Measurements from ENCODE around the gene SDK2.

GRCh38 chr17:73424571-73424970 is 219.7 kb downstream of the SDK2 start:
- TF ChIP-seq MXI1 (IDR thresholded peaks at IDR 0.05; ENCODE audit: low read depth, low read length) (no peak), KLF13 (tag; IDR thresholded peaks at IDR 0.05; ENCODE audit: borderline replicate concordance, low read depth) (no peak), GATA2 (CRISPR knock-in tag; IDR thresholded peaks at IDR 0.05) (no peak), MED1 (CRISPR knock-in tag; IDR thresholded peaks at IDR 0.05; ENCODE audit: borderline replicate concordance) (no peak), ELF4 (CRISPR knock-in tag; IDR thresholded peaks at IDR 0.05) (no peak), NBN (IDR thresholded peaks at IDR 0.05; ENCODE audit: low read depth) (no peak), ZNF766 (CRISPR knock-in tag; conservative IDR thresholded peaks at IDR 0.05) (no peak), POLR2A (conservative IDR thresholded peaks at IDR 0.05) (no peak), EP400 (IDR thresholded peaks at IDR 0.05) (no peak)
- TF ChIP-seq, protein P1, sequence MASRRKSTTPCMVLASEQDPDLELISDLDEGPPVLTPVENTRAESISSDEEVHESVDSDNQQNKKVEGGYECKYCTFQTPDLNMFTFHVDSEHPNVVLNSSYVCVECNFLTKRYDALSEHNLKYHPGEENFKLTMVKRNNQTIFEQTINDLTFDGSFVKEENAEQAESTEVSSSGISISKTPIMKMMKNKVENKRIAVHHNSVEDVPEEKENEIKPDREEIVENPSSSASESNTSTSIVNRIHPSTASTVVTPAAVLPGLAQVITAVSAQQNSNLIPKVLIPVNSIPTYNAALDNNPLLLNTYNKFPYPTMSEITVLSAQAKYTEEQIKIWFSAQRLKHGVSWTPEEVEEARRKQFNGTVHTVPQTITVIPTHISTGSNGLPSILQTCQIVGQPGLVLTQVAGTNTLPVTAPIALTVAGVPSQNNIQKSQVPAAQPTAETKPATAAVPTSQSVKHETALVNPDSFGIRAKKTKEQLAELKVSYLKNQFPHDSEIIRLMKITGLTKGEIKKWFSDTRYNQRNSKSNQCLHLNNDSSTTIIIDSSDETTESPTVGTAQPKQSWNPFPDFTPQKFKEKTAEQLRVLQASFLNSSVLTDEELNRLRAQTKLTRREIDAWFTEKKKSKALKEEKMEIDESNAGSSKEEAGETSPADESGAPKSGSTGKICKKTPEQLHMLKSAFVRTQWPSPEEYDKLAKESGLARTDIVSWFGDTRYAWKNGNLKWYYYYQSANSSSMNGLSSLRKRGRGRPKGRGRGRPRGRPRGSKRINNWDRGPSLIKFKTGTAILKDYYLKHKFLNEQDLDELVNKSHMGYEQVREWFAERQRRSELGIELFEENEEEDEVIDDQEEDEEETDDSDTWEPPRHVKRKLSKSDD (conservative IDR thresholded peaks at IDR 0.05; ENCODE audit: low read length): no peak

Data from K562 (cell line).